HG03439 (cell line): ENCODE measurements around the gene NR2C2.
"Not testable (repeated sequence)": the region's sequence is repeated elsewhere in the genome, so short reads cannot be mapped to it uniquely, and the experiment has no call there.

Source experiments
- ATAC-seq: cut with Tn5 transposase; IDR thresholded peaks from one replicate; pipeline ENCODE4 v1.9.1; 2021; ENCODE audit warnings: mild to moderate bottlenecking, moderate library complexity; ENCODE audit not compliant: unreplicated experiment

The NR2C2 gene

GRCh38 chr3:14947100-14947885, at the start of gene NR2C2:
TSS of gene NR2C2 (plus strand) at chr3:14947583. CDS start at chr3:15003915, 56,332 bp downstream.
- peak; percentile 47 for ATAC-seq

- ATAC-seq: no peak
These were observed 48.5 kb upstream of the NR2C2 start for GRCh38 chr3:14898929-14899328.

- no peak for ATAC-seq
These were observed 47.3 kb upstream of the NR2C2 start for GRCh38 chr3:14899993-14900618.

- ATAC-seq: no peak
These were observed 46.2 kb upstream of the NR2C2 start for GRCh38 chr3:14900881-14901873.

GRCh38 chr3:14902719-14903118, 44.7 kb upstream of the NR2C2 start:
- ATAC-seq: no peak

- not testable (repeated sequence) for ATAC-seq
These were observed 43.9 kb upstream of the NR2C2 start for GRCh38 chr3:14903501-14903900.

- no peak for ATAC-seq
These were observed 42.2 kb upstream of the NR2C2 start for GRCh38 chr3:14905055-14905657.

GRCh38 chr3:14906355-14906971, 40.9 kb upstream of the NR2C2 start:
- ATAC-seq: no peak

GRCh38 chr3:14907043-14907966, 40.1 kb upstream of the NR2C2 start:
- no peak for ATAC-seq

GRCh38 chr3:14909250-14909649, 38.1 kb upstream of the NR2C2 start:
- ATAC-seq: no peak

- ATAC-seq: no peak
These were observed 35.7 kb upstream of the NR2C2 start for GRCh38 chr3:14911651-14912050.

- no peak for ATAC-seq
These were observed 34.1 kb upstream of the NR2C2 start for GRCh38 chr3:14913071-14913925.

- no peak for ATAC-seq
These were observed 33.2 kb upstream of the NR2C2 start for GRCh38 chr3:14913926-14914778.

- no peak for ATAC-seq
These were observed 32.6 kb upstream of the NR2C2 start for GRCh38 chr3:14914779-14915117.

- no peak for ATAC-seq
These were observed 31.7 kb upstream of the NR2C2 start for GRCh38 chr3:14915636-14916222.

- no peak for ATAC-seq
These were observed 29.0 kb upstream of the NR2C2 start for GRCh38 chr3:14918356-14918860.

GRCh38 chr3:14920536-14920935, 26.8 kb upstream of the NR2C2 start:
- ATAC-seq: no peak
